KOPT-K1 (cell line): ENCODE data around the gene R3HCC1L.

Experiments used
- H3K27ac ChIP-seq: fragments of 200-600 bp; sonication (generic); 2 replicates; pipeline ENCODE4 v1.5.1; 2016; ENCODE audit warnings: antibody characterized with exemption, mild to moderate bottlenecking, low read depth, low read length; ENCODE audit not compliant: poor library complexity, severe bottlenecking
- H3K36me3 ChIP-seq: fragments of 200-600 bp; sonication (generic); 2 replicates; pipeline ENCODE4 v1.5.1; 2017; ENCODE audit warnings: antibody characterized with exemption, mild to moderate bottlenecking, low read length, moderate library complexity; ENCODE audit not compliant: insufficient read depth
- H3K9me3 ChIP-seq: fragments of 200-600 bp; sonication (generic); 2 replicates; pipeline ENCODE4 v1.5.1; 2017; ENCODE audit warnings: antibody characterized with exemption, low read length, mild to moderate bottlenecking; ENCODE audit not compliant: insufficient read depth, poor library complexity, severe bottlenecking

The R3HCC1L gene

DNA sequence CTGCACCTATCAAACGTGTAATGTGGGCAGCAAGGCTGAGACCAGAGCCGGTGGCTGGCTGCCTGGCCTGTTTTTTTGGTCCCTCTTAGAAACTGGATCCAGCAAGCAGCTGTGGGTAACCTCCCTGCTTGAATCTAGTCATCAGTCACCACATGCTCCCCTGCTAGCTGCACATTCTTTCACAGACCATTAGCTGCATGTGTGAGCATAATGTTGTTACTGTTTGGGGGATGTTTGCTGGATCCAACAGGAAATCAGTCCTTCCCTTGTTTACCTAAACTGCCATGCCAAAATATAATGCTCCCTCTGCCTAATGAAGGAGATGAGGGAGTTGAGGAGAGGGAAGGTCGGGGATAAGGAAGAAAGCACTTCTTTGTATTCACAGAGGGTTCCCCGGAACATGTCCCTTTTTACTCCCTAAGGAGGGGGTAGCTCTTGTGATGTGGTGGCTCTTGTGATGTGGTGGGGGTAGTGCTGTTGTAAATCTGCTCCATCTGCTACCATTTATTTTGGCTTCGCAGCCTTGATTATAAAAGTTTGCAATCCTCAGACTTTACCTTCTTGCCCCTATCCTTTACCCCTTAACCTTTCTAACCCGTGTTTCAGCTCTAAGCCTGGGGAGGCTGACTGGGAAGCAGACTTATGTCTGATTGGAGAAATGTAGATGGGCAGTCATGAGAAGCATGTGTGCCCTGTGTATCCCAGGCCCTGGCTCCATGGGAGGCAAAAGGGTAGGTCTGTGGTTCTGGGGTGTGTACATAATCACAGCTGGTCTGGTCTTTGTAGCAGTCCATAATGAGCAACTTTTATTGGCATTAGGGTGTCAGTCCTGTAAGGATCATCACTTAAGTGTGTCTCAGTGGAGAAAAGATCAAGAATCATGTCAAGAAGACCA lies 112.7 kb downstream of the R3HCC1L start:
- H3K27ac ChIP-seq = no peak overlapping the region
- peaks cover 86% of the 10 kb centered on the region for H3K36me3 ChIP-seq
- H3K9me3 ChIP-seq = no peaks in the 10 kb centered on the region

DNA sequence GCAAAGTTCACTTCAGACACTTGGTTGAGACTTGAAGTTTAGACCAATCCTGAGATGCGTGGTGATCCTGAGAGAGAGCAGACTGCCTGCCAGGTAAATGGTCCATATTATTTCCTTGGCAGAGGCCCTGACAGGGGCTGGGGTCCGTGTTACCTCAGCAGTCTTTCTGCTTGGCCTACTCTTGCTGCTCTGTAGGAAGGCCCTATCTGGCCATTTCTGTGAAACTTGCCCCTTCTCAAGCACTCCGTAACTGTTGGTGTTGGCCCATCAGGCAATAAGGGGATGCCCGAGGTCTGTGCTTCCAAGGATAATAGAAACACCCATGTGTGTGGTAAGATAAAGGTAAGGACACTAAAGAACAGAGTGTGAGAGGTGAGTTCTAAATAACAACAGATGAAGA lies 113.6 kb downstream of the R3HCC1L start:
- H3K27ac ChIP-seq = no peak overlapping the region
- H3K36me3 ChIP-seq = peaks cover 81% of the 10 kb centered on the region

DNA sequence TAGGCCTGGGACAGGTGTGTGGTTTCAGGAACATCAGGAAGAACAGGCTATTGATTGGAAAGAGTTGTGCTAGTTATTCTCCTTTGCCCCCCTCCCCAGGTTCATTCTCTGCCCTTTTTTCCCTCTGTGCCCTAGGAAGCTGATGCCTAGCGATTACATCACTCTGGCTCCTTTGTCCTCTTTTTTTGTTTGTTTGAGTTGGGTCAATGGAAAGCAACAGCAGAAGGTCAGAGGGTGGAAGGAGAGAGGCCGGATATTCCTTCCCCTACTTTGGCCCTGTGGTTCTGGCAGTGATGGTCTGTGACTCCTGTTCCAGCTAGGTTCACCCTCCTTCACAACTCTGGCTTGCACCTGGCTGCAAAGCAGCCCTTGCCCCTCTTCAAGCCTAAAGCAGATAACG lies 114.7 kb downstream of the R3HCC1L start:
- H3K36me3 ChIP-seq = peaks cover 76% of the 10 kb centered on the region
- H3K9me3 ChIP-seq = no peaks in the 10 kb centered on the region
- H3K27ac ChIP-seq = no peak overlapping the region

More for the DNA sequence above, 113.6 kb downstream of the R3HCC1L start:
- H3K9me3 ChIP-seq = no peaks in the 10 kb centered on the region

DNA sequence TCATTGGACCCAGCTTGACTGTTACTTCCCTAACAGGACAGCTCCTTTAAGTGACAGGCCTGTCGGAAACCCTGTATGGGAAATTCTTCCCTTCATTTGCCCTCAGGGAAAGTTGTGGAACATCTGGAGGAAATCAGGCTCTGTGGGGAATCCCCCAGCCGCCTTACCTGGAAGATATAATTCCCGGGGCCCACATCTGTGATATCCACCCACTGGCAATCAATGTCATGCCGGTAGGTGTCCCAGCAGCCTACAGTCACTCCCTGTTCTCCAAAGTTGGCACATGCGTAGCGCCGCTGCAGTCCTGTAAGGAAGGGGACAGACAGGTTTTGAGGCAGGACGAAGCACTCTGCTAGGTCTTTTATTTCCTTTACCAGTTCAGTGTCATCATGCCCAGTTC lies 116.9 kb downstream of the R3HCC1L start:
- Histone ChIP-seq H3K27ac (no peak overlapping the region), H3K36me3 (peaks cover 61% of the 10 kb centered on the region), H3K9me3 (no peaks in the 10 kb centered on the region)

DNA sequence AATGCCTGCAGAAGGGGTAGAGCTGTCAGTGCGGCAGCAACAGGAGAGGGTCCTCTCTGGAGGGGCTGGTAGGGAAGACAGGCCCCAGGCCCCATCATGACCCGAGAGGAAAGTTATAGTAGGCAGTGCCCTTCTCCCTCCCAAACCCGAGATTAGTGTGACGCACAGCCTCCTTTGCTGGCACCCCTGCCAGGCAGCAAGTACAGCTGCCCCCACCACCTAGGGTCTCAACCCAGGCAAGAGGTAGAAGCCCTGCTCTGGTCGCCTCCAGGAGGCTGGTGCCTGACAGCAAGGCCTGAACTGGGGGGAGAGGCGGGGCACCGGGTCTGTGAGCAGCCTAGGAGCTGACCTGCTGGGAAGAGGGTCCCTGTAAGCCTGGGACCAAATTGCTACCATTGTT lies 118.0 kb downstream of the R3HCC1L start:
- Histone ChIP-seq H3K27ac (no peak overlapping the region), H3K9me3 (no peaks in the 10 kb centered on the region), H3K36me3 (peaks cover 54% of the 10 kb centered on the region)

DNA sequence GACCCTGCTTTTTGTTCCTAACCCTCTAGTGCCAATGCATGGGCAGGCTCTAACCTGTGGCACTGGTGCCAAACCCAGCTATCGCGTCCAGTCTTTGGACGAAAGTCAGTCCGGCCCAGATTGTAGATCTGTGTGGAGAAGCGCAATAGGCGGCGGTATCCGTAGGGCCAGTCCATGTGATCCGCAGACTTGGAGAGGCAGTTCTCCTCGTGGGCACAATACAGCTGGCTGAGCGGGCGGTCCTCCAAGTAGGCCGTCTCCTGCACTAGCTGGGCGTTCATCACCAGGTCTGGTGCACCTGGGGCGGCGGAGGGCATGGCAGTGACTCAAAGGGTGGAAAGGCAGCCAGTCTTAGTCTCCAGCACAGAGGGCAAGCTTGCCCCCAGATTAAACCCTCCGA lies 119.0 kb downstream of the R3HCC1L start:
- no peak overlapping the region for H3K27ac ChIP-seq
- peaks cover 44% of the 10 kb centered on the region for H3K36me3 ChIP-seq
- H3K9me3 ChIP-seq = no peaks in the 10 kb centered on the region

DNA sequence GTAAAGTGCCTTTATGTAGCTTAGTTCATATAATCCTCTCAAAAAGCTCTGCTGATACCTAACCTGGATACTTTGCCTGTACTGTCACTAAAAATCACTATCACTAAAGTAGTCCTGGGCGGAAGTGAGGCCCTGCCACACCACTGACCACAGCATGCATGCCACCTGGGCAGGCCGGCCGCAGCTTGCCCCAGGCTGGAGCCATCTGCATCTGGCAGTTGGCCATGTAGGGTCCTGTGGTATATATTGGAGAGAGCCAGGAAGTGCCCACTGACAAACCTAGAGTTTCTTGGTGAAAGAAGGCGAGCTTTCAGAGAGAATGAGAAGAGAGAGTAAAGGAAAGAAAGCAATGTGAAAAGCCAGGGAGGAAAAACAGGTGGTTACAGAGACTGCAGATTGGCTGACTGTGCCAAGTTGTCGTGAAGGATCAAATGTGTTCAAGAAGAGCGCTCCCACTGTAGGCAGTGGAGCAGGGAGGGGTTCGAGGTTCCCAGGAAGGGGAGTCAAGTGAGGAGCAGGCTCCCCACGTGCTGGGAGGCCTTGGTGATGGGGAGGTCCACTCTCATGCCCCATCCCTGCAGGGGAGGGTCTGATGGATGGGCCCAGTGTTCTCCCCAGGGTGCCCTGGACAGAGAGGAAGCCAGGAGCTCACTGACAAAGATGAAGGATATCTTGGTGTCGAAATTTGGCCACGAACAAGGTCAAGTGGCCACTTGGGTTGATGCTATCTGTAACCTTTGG lies 119.9 kb downstream of the R3HCC1L start:
- Histone ChIP-seq H3K27ac (no peak overlapping the region), H3K36me3 (peaks cover 35% of the 10 kb centered on the region; the same call in 1 of the 2 replicates), H3K9me3 (no peaks in the 10 kb centered on the region)

DNA sequence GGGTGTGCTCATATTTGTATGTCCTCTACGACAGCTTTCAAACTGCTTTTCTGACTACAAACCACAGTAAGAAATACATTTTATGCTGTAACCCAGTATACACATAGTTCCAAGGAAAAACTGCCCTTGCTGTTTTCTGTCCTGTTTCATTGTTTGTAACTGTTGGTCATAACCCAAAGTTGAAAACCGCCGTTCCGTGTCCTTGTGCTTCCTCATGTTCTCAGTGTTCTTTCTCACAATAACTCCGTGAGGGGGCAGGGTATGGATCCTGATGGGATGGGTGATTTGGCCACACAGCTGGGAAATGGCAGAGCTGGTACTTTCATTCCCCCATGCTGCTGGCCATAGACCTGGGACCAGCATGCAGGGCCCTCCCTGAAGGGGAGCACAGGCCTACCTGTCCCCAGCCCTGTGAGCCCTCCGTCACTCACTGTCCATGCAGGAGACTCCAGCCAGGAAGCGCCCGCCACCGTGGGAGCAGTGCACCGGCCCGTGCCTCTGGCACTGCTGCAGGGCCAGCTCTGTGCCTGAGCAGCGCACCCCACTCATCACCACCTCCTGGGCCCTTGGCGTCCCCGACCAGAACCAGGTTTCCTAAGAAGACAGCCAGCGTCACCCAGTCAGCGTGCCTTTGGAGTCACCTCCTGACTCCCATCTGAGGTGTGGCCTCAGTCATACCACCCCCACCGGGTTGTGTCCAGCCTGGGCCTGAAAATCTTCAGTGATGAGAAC lies 120.9 kb downstream of the R3HCC1L start:
- Histone ChIP-seq H3K36me3 (peaks cover 26% of the 10 kb centered on the region; the same call in 1 of the 2 replicates), H3K9me3 (no peaks in the 10 kb centered on the region), H3K27ac (no peak overlapping the region)

DNA sequence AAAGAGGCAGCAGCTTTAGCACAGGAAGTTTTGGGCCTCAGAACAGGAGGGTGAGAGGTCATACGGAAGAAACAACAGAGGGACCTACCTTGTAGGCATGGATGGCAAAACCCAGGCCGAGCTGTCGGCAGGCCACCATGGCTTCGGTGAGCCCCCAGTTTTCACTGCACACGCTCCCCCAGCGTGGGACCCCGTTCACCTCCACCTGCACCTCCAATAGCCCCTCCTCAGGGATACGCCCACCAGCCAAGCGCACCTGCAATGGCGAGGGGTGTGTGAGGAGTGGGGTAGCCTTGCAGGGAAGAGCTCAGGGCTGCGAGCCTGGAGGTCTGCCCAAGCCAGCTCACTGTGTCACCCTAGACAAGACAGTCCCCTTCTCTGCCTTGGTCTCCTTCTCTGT lies 122.2 kb downstream of the R3HCC1L start:
- Histone ChIP-seq H3K36me3 (0 out of 2 replicates have a peak, but pooled peaks cover 14% of the 10 kb centered on the region), H3K27ac (no peak overlapping the region), H3K9me3 (no peaks in the 10 kb centered on the region)

DNA sequence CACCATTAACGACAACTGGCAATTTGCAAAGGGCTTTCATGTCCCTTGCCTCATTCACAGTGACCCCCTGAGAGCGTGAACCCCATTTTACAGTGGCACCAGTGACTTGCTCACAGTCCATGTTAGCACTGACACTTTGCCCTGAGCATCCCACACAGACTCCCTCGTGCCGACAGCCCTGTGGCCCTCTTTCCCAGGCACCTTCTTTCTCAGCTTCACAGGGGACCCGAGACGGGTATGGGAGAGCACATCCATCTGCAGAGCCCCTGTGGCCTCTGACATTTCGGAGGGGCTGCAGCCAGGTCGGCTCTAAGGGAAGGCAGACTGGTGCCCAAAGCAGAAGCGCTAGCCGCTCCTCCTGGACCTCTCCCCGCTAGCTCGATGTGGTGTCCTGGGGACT lies 122.7 kb downstream of the R3HCC1L start:
- Histone ChIP-seq H3K9me3 (no peaks in the 10 kb centered on the region), H3K27ac (no peak overlapping the region), H3K36me3 (0 out of 2 replicates have a peak, but pooled peaks cover 11% of the 10 kb centered on the region)

DNA sequence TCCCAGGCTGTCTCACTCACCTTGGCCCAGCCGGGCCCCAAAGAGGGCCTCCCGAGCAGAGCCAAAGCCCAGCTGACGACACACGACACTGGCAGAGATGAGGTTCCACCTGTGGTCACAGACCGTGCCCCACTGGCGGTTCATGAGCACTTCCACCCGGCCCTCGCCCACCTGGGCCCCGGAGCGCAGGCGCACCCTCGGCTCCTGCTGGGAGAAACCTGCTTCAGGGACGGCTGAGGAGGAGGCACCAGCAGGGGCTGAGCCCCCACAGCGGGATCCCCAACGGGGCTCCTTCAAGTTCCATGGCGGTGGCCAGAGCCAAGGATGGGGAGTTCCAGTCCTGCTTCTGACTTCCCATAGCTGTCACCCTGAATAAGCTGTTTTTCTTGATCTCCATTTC lies 123.5 kb downstream of the R3HCC1L start:
- H3K27ac ChIP-seq = no peak overlapping the region
- H3K9me3 ChIP-seq = no peaks in the 10 kb centered on the region
- 0 out of 2 replicates have a peak, but pooled peaks cover 7% of the 10 kb centered on the region for H3K36me3 ChIP-seq

DNA sequence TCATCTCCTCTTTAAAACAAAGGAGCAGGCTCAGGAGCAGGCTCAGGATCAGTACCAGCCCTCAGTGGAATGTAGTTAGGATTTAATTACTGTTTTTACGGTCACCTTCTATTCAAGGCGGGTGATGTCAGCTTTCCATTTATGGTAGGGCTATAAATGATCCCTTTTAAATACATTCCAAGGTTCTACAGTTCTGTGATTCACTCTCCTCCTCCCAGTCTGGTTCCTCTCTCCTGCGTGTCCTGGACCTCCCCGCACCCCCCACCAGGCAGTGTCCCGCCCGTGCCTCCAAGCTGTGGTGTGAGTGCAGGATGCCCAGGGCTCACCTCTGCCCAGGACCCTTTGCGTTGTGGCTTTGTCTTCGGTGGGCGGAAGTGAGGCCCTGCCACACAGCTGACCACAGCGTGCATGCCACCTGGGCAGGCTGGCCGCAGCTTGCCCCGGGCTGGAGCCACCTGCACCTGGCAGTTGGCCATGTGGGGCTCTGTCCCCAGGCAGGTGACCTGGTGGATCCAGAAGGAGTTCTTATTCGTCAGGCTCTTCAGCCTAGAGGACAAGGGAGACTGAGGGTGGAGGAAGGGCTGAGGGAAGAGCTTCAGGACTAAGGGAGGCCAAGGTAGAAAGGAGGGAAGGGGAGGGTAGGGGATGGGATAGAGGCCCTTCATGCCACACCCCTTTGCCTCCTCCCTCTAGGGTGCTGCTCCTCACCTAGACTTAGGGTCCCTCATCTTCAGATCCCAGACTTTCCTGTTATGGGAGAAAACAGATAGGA lies 124.4 kb downstream of the R3HCC1L start:
- H3K36me3 ChIP-seq = 0 out of 2 replicates have a peak, but pooled peaks cover 7% of the 10 kb centered on the region
- no peaks in the 10 kb centered on the region for H3K9me3 ChIP-seq
- H3K27ac ChIP-seq = no peak overlapping the region

DNA sequence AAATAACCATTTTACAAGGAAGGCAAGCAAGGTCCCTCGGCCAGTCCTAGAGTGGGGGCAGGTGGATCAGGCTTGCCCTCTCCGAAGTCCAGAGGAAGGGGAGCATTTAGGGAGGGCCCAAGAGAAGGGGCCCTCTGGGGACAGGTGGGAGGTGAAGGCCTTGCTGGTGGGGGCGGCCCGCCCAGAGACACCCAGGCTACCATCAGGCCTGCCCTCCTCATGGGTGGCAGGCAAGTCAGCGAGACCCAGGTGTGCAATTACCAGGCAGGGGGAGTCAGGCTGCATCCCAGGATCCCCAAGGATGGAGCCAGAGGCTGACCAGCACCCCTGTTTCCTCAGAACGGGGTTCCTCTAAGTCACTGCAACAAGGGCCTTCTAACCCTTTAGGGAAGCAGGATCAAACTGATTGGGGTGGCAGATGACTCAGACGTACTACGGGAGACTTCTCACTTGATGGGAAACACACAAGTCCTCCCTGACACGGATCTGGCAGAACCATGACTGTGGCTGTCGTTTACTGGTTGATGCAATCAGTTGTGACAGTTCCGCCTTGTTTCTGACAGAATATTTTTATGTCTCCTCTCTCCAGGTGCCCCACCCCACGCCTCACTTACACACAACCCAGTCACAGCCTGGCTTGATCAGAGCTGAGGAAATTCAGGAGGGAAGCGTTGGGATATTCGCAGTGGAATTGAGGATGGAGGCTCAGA lies 125.3 kb downstream of the R3HCC1L start:
- Histone ChIP-seq H3K9me3 (no peaks in the 10 kb centered on the region), H3K27ac (no peak overlapping the region), H3K36me3 (0 out of 2 replicates have a peak, but pooled peaks cover 7% of the 10 kb centered on the region)

DNA sequence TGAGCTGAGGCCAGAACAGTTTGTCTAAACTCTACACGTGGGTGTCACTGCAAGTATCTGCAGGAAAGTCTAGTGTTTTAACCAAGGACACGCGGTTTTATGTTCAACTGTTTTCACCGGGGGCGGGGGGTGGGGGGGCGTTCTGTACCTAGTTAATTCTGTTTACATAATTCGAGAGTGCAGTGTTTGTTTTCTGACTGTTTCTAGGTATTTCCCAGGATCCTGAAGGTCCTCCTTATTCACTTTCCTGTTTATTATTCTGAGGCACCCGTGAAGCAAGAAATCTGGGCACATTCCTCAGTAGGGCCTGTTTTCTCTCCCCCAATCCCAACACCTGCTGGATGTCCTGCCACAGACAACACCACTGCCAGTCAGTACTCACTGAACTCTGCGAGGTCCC lies 125.9 kb downstream of the R3HCC1L start:
- H3K9me3 ChIP-seq = no peaks in the 10 kb centered on the region
- H3K27ac ChIP-seq = no peak overlapping the region
- 0 out of 2 replicates have a peak, but pooled peaks cover 7% of the 10 kb centered on the region for H3K36me3 ChIP-seq
